ENCODE measurements around the gene SCCPDH. TPM values are rescaled to one million over a fixed set of nuclear protein-coding genes. Genes with fewer than 3 reads are reported as not detected.
"Not testable (repeated sequence)": the region's sequence is repeated elsewhere in the genome, so short reads cannot be mapped to it uniquely, and the experiment has no call there.

Gene SCCPDH
- total RNA-seq, 1 donor from 2014 or later = 9.3 TPM

GRCh38 chr1:246708166-246708565 lies 16.0 kb upstream of the SCCPDH start:
- DNase-seq = no peak
- H3K27me3 Mint-ChIP-seq = peaks cover 6% of the 10 kb centered on the region
- peaks cover 6% of the 10 kb centered on the region for H3K9me3 Mint-ChIP-seq
- no peak for ATAC-seq (ENCODE audit: low read depth)
- no peaks in the 10 kb centered on the region for H3K36me3 Mint-ChIP-seq (ENCODE audit: low read depth)
- no peaks in the 10 kb centered on the region for H3K4me1 Mint-ChIP-seq
- intact Hi-C loops (cut with micrococcal nuclease) = no loop called here
- no peak overlapping the region for H3K4me3 Mint-ChIP-seq
- no peak overlapping the region for H3K27ac Mint-ChIP-seq
- ChIA-PET CTCF (interaction anchor here (1.0 kb wide), 1 partner anchor 11 kb away, joined by 3 read pairs; no protein-coding TSS in a partner anchor), POLR2A (no interaction called here)
- TF ChIP-seq CTCF (IDR thresholded peaks at IDR 0.05) = no peak

GRCh38 chr1:246709196-246709595 lies 15.0 kb upstream of the SCCPDH start:
- H3K36me3 Mint-ChIP-seq (ENCODE audit: low read depth) = no peaks in the 10 kb centered on the region
- peaks cover 6% of the 10 kb centered on the region for H3K9me3 Mint-ChIP-seq
- no peak overlapping the region for H3K27ac Mint-ChIP-seq
- DNase-seq (no peak), ATAC-seq (ENCODE audit: low read depth) (no peak)
- no peak for TF ChIP-seq CTCF (IDR thresholded peaks at IDR 0.05)
- CTCF ChIA-PET = interaction anchor here (0.6 to 1.3 kb wide), 2 partner anchors 8 to 34 kb away, joined by 3 to 4 read pairs; no protein-coding TSS in a partner anchor
- peaks cover 8% of the 10 kb centered on the region for H3K27me3 Mint-ChIP-seq
- intact Hi-C loops (cut with micrococcal nuclease) = no loop called here
- no peaks in the 10 kb centered on the region for H3K4me1 Mint-ChIP-seq
- POLR2A ChIA-PET = interaction anchor here (0.6 kb wide), 1 partner anchor 8 kb away, joined by 5 read pairs; no protein-coding TSS in a partner anchor
- no peak overlapping the region for H3K4me3 Mint-ChIP-seq

- no peak for ATAC-seq (ENCODE audit: low read depth)
- Mint-ChIP-seq H3K27ac (no peak overlapping the region), H3K9me3 (peaks cover 6% of the 10 kb centered on the region), H3K36me3 (ENCODE audit: low read depth) (no peaks in the 10 kb centered on the region), H3K4me1 (no peaks in the 10 kb centered on the region), H3K27me3 (peaks cover 8% of the 10 kb centered on the region), H3K4me3 (no peak overlapping the region)
- CTCF ChIA-PET = interaction anchor here (0.7 to 1.3 kb wide), 2 partner anchors 9 to 44 kb away, joined by 4 read pairs; no protein-coding TSS in a partner anchor
- no peak for TF ChIP-seq CTCF (IDR thresholded peaks at IDR 0.05)
- no peak for DNase-seq
- intact Hi-C loops (cut with micrococcal nuclease) = no loop called here
- POLR2A ChIA-PET = interaction anchor here (0.6 kb wide), 2 partner anchors 9 to 1026 kb away, joined by 3 to 5 read pairs; no protein-coding TSS in a partner anchor
These were observed 14.4 kb upstream of the SCCPDH start for GRCh38 chr1:246709835-246710234.

GRCh38 chr1:246711548-246712003 lies 12.6 kb upstream of the SCCPDH start:
- Mint-ChIP-seq H3K4me3 (no peak overlapping the region), H3K36me3 (ENCODE audit: low read depth) (no peaks in the 10 kb centered on the region), H3K4me1 (no peaks in the 10 kb centered on the region), H3K27ac (no peak overlapping the region), H3K27me3 (peaks cover 15% of the 10 kb centered on the region), H3K9me3 (peaks cover 6% of the 10 kb centered on the region)
- ATAC-seq (ENCODE audit: low read depth) = no peak
- no peak for TF ChIP-seq CTCF (IDR thresholded peaks at IDR 0.05)
- ChIA-PET CTCF (no interaction called here), POLR2A (no interaction called here)
- DNase-seq = no peak
- intact Hi-C loops (cut with micrococcal nuclease) = no loop called here

GRCh38 chr1:246712428-246712827 lies 11.8 kb upstream of the SCCPDH start:
- H3K27ac Mint-ChIP-seq; POLR2A ChIA-PET; intact Hi-C loops (cut with micrococcal nuclease); H3K4me3 Mint-ChIP-seq; H3K4me1 Mint-ChIP-seq; CTCF ChIA-PET; DNase-seq; H3K36me3 Mint-ChIP-seq (ENCODE audit: low read depth); H3K9me3 Mint-ChIP-seq; ATAC-seq (ENCODE audit: low read depth): not testable (repeated sequence)
- peaks cover 15% of the 10 kb centered on the region for H3K27me3 Mint-ChIP-seq

- H3K4me3 Mint-ChIP-seq; CTCF ChIA-PET; H3K27ac Mint-ChIP-seq; H3K36me3 Mint-ChIP-seq (ENCODE audit: low read depth); H3K4me1 Mint-ChIP-seq; H3K9me3 Mint-ChIP-seq; DNase-seq; ATAC-seq (ENCODE audit: low read depth); POLR2A ChIA-PET; intact Hi-C loops (cut with micrococcal nuclease); H3K27me3 Mint-ChIP-seq: not testable (repeated sequence)
These were observed 4.8 kb upstream of the SCCPDH start for GRCh38 chr1:246719361-246719760.

- peaks cover 14% of the 10 kb centered on the region for H3K4me1 Mint-ChIP-seq
- DNase-seq; CTCF ChIA-PET; H3K36me3 Mint-ChIP-seq (ENCODE audit: low read depth); intact Hi-C loops (cut with micrococcal nuclease); H3K27me3 Mint-ChIP-seq; H3K27ac Mint-ChIP-seq; ATAC-seq (ENCODE audit: low read depth); H3K9me3 Mint-ChIP-seq; H3K4me3 Mint-ChIP-seq; POLR2A ChIA-PET: not testable (repeated sequence)
These were observed 3.4 kb upstream of the SCCPDH start for GRCh38 chr1:246720814-246721213.

Data from activated B cell treated with CpG ODN at 0.5 μM for 24 hours (primary cell).